Glutamatergic neuron (in vitro differentiated cells): ENCODE data around the gene MTCL3.

Source experiments
- DNase-seq: peaks from one replicate; pipeline ENCODE4 v3.0.0; 2022
- H3K27ac Mint-ChIP-seq: one replicate; pipeline ENCODE4 v1.8.0; 2020; ENCODE audit warnings: mild to moderate bottlenecking, mixed read lengths, inconsistent platforms; ENCODE audit not compliant: unreplicated experiment
- H3K27me3 Mint-ChIP-seq: one replicate; pipeline ENCODE4 v1.8.0; 2020; ENCODE audit warnings: mild to moderate bottlenecking, moderate library complexity, mixed read lengths, inconsistent platforms; ENCODE audit not compliant: unreplicated experiment
- H3K36me3 Mint-ChIP-seq: one replicate; pipeline ENCODE4 v1.8.0; 2020; ENCODE audit warnings: mild to moderate bottlenecking, mixed read lengths, inconsistent platforms; ENCODE audit not compliant: unreplicated experiment
- H3K4me1 Mint-ChIP-seq: one replicate; pipeline ENCODE4 v1.8.0; 2020; ENCODE audit warnings: mild to moderate bottlenecking, low read depth, mixed read lengths, inconsistent platforms; ENCODE audit not compliant: unreplicated experiment
- H3K4me3 Mint-ChIP-seq: one replicate; pipeline ENCODE4 v1.8.0; 2020; ENCODE audit warnings: mild to moderate bottlenecking, mixed read lengths, inconsistent platforms; ENCODE audit not compliant: unreplicated experiment
- H3K9me3 Mint-ChIP-seq: one replicate; pipeline ENCODE4 v1.8.0; 2020; ENCODE audit warnings: mild to moderate bottlenecking, moderate library complexity, mixed read lengths, inconsistent platforms; ENCODE audit not compliant: unreplicated experiment
- CTCF ChIP-seq: fragments of 200-600 bp; sonication (generic); IDR thresholded peaks from one replicate; pipeline ENCODE4 v1.5.0; 2021; ENCODE audit not compliant: partially characterized antibody, unreplicated experiment

The MTCL3 gene

GRCh38 chr6:127475823-127476176, 43.3 kb downstream of the MTCL3 start:
- no peak for TF ChIP-seq CTCF
- H3K27me3 Mint-ChIP-seq: no peaks in the 10 kb centered on the region
- peaks cover 9% of the 10 kb centered on the region for H3K9me3 Mint-ChIP-seq
- no peak overlapping the region for H3K4me3 Mint-ChIP-seq
- H3K4me1 Mint-ChIP-seq: no peaks in the 10 kb centered on the region
- no peak for DNase-seq
- peaks cover 7% of the 10 kb centered on the region for H3K36me3 Mint-ChIP-seq
- H3K27ac Mint-ChIP-seq: no peak overlapping the region

GRCh38 chr6:127475135-127475822, 43.9 kb downstream of the MTCL3 start:
- H3K36me3 Mint-ChIP-seq: peaks cover 7% of the 10 kb centered on the region
- no peaks in the 10 kb centered on the region for H3K4me1 Mint-ChIP-seq

GRCh38 chr6:127471379-127472255, 47.5 kb downstream of the MTCL3 start:
- Mint-ChIP-seq H3K27me3 (no peaks in the 10 kb centered on the region), H3K27ac (no peak overlapping the region), H3K9me3 (peaks cover 12% of the 10 kb centered on the region), H3K4me3 (no peak overlapping the region), H3K36me3 (peaks cover 7% of the 10 kb centered on the region), H3K4me1 (peaks cover under 1% of the 10 kb centered on the region)
- no peak for DNase-seq
- TF ChIP-seq CTCF: no peak

More at GRCh38 chr6:127475135-127475822, 43.9 kb downstream of the MTCL3 start:
- TF ChIP-seq CTCF: no peak
- Mint-ChIP-seq H3K27me3 (no peaks in the 10 kb centered on the region), H3K4me3 (no peak overlapping the region), H3K27ac (no peak overlapping the region), H3K9me3 (peaks cover 9% of the 10 kb centered on the region)
- no peak for DNase-seq

GRCh38 chr6:127468936-127469335, 50.2 kb downstream of the MTCL3 start:
- no peak for DNase-seq

More at GRCh38 chr6:127468936-127469335, 50.2 kb downstream of the MTCL3 start:
- Mint-ChIP-seq H3K27ac (no peak overlapping the region), H3K4me3 (no peak overlapping the region), H3K9me3 (peaks cover 3% of the 10 kb centered on the region), H3K4me1 (peaks cover 14% of the 10 kb centered on the region), H3K36me3 (no peaks in the 10 kb centered on the region), H3K27me3 (no peaks in the 10 kb centered on the region)
- no peak for TF ChIP-seq CTCF
